H1 (cell line): Measurements from ENCODE around the gene RFT1. TPM values are rescaled to one million over a fixed set of nuclear protein-coding genes. Genes with fewer than 3 reads are reported as not detected.

ENCODE experiments used
- ASH2L ChIP-seq: fragments of 200-600, 300-600 bp; sonication (generic); IDR thresholded peaks from one replicate; pipeline ENCODE4 v1.7.1; 2017; ENCODE audit warnings: low read length
- CBX8 ChIP-seq: fragments of 300-800, 300-1000 bp; sonication (generic); IDR thresholded peaks from 2 replicates; pipeline ENCODE4 v1.7.1; 2016; ENCODE audit warnings: low read depth, low read length, borderline replicate concordance
- KDM4A ChIP-seq: IDR thresholded peaks from one replicate; pipeline ENCODE4 v1.7.1; 2012; ENCODE audit warnings: low read depth, mild to moderate bottlenecking, moderate library complexity, low read length, inconsistent platforms; ENCODE audit not compliant: severe bottlenecking
- MAFK ChIP-seq: IDR thresholded peaks from 2 replicates; pipeline ENCODE4 v1.6.1; 2012; ENCODE audit warnings: low read depth, mild to moderate bottlenecking, improper control_type of control experiment, low read length
- NANOG ChIP-seq: IDR thresholded peaks from 2 replicates; pipeline ENCODE4 v1.6.1; 2011; ENCODE audit warnings: low read length, low read depth, mild to moderate bottlenecking, inconsistent platforms; ENCODE audit not compliant: insufficient read depth, poor library complexity, severe bottlenecking
- RAD21 ChIP-seq, 2 experiments: IDR thresholded peaks in 1 of 2; conservative IDR thresholded peaks in 1 of 2; 2 replicates each; pipeline ENCODE4 v1.6.1; 2011; ENCODE audit warnings: low read depth in 2 of 2, low read length in 2 of 2, improper control_type of control experiment in 1 of 2, inconsistent platforms in 1 of 2, mild to moderate bottlenecking in 1 of 2, moderate library complexity in 1 of 2
- TEAD4 ChIP-seq: IDR thresholded peaks from 2 replicates; pipeline ENCODE4 v1.6.1; 2012; ENCODE audit warnings: low read depth, low read length, inconsistent platforms, mixed read lengths
- polyA plus RNA-seq, 7 experiments: library from polyadenylated mRNA; depleted of rRNA in 3 of 7; stranded (reverse) in 5 of 7; unstranded in 2 of 7; fragments of >200 nt in 5 of 7; fragments of 200-250 nt in 2 of 7; gene quantifications; 1 replicate in 5 of 7; 2 replicates in 1 of 7; 4 replicates in 1 of 7; pipeline versions ENCODE4 v1.2.1 to v1.2.3, GENCODE V29; 2011 to 2013; ENCODE audit warnings: missing spikeins in 2 of 7, mixed read lengths in 2 of 7
- total RNA-seq: library from RNA; stranded (reverse); fragmentation: NEBNext Ultra II Directional; extraction: Animal tissue kit (Norgen Biotek cat#: 25700); gene quantifications from 2 replicates; pipeline ENCODE4 v1.2.1, GENCODE V29; 2021

Gene RFT1
- total and polyA plus RNA-seq, 2 of the 8 experiments (the other 6 are each of a cell fraction or from before 2014, with no cell fraction given), result 27.7 to 42.4 TPM

DNA sequence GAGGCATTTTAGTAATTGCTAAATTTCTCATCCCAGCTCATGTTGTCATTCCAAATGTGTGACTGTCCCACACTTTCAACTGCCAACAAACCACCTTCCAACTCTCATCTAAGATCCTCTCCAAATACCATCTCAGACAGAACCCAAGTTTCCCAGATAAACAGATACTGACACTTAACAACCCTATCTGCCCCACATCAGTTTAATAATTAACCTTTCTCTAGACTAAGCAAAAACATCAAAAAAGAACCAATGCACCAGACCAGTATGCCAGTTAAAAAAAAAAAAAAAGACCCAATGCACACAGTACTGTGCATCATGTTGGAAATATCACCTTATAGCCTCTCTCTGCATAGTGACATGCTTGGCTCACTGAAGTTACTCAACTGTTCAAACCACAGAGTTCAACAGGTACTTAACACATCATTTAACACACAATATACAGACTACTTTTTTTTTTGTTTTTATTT, 89.8 kb downstream of the RFT1 start (continued):
- TF ChIP-seq CBX8 (no peak), ASH2L (no peak), NANOG (no peak), TEAD4 (no peak), MAFK (no peak), RAD21 (IDR thresholded peaks at IDR 0.05 in 1 of 2, conservative IDR thresholded peaks at IDR 0.05 in 1 of 2; ENCODE audit: low read depth in 2 of 2, low read length in 2 of 2) (no peak), KDM4A (no peak)
